ENCODE data around the gene ARHGAP12.

Gene ARHGAP12

GRCh38 chr10:31822150-31822549 is 106.5 kb downstream of the ARHGAP12 start:
- no peak for DNase-seq (ENCODE audit: low spot score)

GRCh38 chr10:31820778-31821369 is 107.8 kb downstream of the ARHGAP12 start:
- no peak for DNase-seq (ENCODE audit: low spot score)

- no peak for DNase-seq (ENCODE audit: low spot score)
Observed at GRCh38 chr10:31820096-31820495, 108.5 kb downstream of the ARHGAP12 start.

GRCh38 chr10:31819391-31819820 is 109.2 kb downstream of the ARHGAP12 start:
- no peak for DNase-seq (ENCODE audit: low spot score)

- no peak for DNase-seq (ENCODE audit: low spot score)
Observed at GRCh38 chr10:31816318-31816717, 112.3 kb downstream of the ARHGAP12 start.

- peak; percentile 45 for DNase-seq (ENCODE audit: low spot score)
Observed at GRCh38 chr10:31808258-31809218, 120.1 kb downstream of the ARHGAP12 start.

- no peak for DNase-seq (ENCODE audit: low spot score)
Observed at GRCh38 chr10:31804352-31804810, 124.2 kb downstream of the ARHGAP12 start.

- DNase-seq (ENCODE audit: low spot score), result no peak
Observed at GRCh38 chr10:31803606-31804351, 124.9 kb downstream of the ARHGAP12 start.

- no peak for DNase-seq (ENCODE audit: low spot score)
Observed at GRCh38 chr10:31799181-31799580, 129.4 kb downstream of the ARHGAP12 start.

- DNase-seq (ENCODE audit: low spot score), result no peak
Observed at GRCh38 chr10:31792745-31793144, 135.9 kb downstream of the ARHGAP12 start.

GRCh38 chr10:31789555-31789954 is 139.1 kb downstream of the ARHGAP12 start:
- DNase-seq (ENCODE audit: low spot score), result no peak

GRCh38 chr10:31782701-31783100 is 145.9 kb downstream of the ARHGAP12 start:
- DNase-seq (ENCODE audit: low spot score), result no peak

GRCh38 chr10:31780717-31781116 is 147.9 kb downstream of the ARHGAP12 start:
- DNase-seq (ENCODE audit: low spot score), result peak; percentile 22

GRCh38 chr10:31778627-31779026 is 150.0 kb downstream of the ARHGAP12 start:
- no peak for DNase-seq (ENCODE audit: low spot score)

GRCh38 chr10:31776159-31776558 is 152.5 kb downstream of the ARHGAP12 start:
- no peak for DNase-seq (ENCODE audit: low spot score)

- no peak for DNase-seq (ENCODE audit: low spot score)
Observed at GRCh38 chr10:31774928-31775650, 153.5 kb downstream of the ARHGAP12 start.

- peak; percentile 81 for DNase-seq (ENCODE audit: low spot score)
Observed at GRCh38 chr10:31774299-31774900, 154.2 kb downstream of the ARHGAP12 start.

- peak; percentile 25 for DNase-seq (ENCODE audit: low spot score)
Observed at GRCh38 chr10:31773749-31774298, 154.8 kb downstream of the ARHGAP12 start.

- DNase-seq (ENCODE audit: low spot score), result no peak
Observed at GRCh38 chr10:31771331-31771831, 157.2 kb downstream of the ARHGAP12 start.

- DNase-seq (ENCODE audit: low spot score), result no peak
Observed at GRCh38 chr10:31770307-31770902, 158.2 kb downstream of the ARHGAP12 start.

All from SK-N-DZ (cell line).